ENCODE data around the gene CHGA.

DNA sequence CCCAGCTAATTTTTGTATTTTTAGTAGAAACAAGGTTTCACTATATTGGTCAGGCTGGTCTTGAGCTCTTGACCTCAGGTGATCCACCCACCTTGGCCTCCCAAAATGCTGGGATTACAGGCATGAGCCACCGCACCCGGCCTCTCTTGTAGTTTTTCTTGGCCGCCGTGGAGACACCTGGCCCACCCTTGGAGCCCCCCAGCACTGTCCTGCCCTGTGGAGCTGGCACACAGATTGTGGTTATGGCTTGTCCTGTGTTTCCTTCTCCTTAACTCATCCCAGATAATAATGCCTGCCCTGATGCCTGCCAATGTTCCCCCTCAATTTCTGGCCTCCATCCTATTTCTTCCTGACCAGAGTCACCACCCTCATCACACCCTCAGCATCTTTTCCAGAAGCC is 57.9 kb downstream of the CHGA start:
- TF ChIP-seq FOXA1 (IDR thresholded peaks at IDR 0.05) (no peak), BHLHE40 (IDR thresholded peaks at IDR 0.05; ENCODE audit: borderline replicate concordance) (no peak), FOXM1 (IDR thresholded peaks at IDR 0.05; ENCODE audit: borderline replicate concordance) (no peak), ZNF384 (IDR thresholded peaks at IDR 0.05) (no peak), NFRKB (IDR thresholded peaks at IDR 0.05) (no peak), ELF4 (IDR thresholded peaks at IDR 0.05) (no peak), TARDBP (IDR thresholded peaks at IDR 0.05) (no peak), SP1 (IDR thresholded peaks at IDR 0.05) (no peak), FOXK2 (IDR thresholded peaks at IDR 0.05) (no peak), ARNT (IDR thresholded peaks at IDR 0.05) (no peak), SUZ12 (IDR thresholded peaks at IDR 0.05) (no peak)

Data from HEK293T (cell line).